Astrocyte (in vitro differentiated cells and primary cell): ENCODE measurements around the gene EGFR. TPM values are rescaled to one million over a fixed set of nuclear protein-coding genes. Genes with fewer than 3 reads are reported as not detected.

ENCODE experiments used
- DNase-seq: peaks from one replicate; pipeline ENCODE4 v3.0.0-alpha.2; 2010; ENCODE audit warnings: low read depth
- FAIRE-seq: peaks from 2 replicates; lab custom pipeline; 2011; peaks lifted over from hg19 to GRCh38; lab: Jason Lieb, UNC
- H2AFZ ChIP-seq: 2 replicates; pipeline ENCODE4 v1.6.0; 2012; ENCODE audit warnings: low read depth, low read length, inconsistent platforms
- H3K27ac ChIP-seq: 2 replicates; pipeline ENCODE4 v1.5.1; 2011; ENCODE audit warnings: low read depth, low read length, inconsistent platforms
- H3K27me3 ChIP-seq: 2 replicates; pipeline ENCODE4 v1.6.0; 2011; ENCODE audit warnings: low read length, inconsistent platforms; ENCODE audit not compliant: insufficient read depth
- H3K36me3 ChIP-seq: 2 replicates; pipeline ENCODE4 v1.5.1; 2011; ENCODE audit warnings: low read length, inconsistent platforms; ENCODE audit not compliant: insufficient read depth
- H3K4me1 ChIP-seq: 2 replicates; pipeline ENCODE4 v1.5.1; 2011; ENCODE audit warnings: low read length, inconsistent platforms; ENCODE audit not compliant: insufficient read depth
- H3K4me2 ChIP-seq: 2 replicates; pipeline ENCODE4 v1.6.0; 2012; ENCODE audit warnings: low read length, inconsistent platforms
- H3K4me3 ChIP-seq: 2 replicates; pipeline ENCODE4 v1.5.1; 2011; ENCODE audit warnings: low read depth, mild to moderate bottlenecking, low read length, inconsistent platforms; ENCODE audit not compliant: insufficient read depth
- H3K79me2 ChIP-seq: 2 replicates; pipeline ENCODE4 v1.6.0; 2012; ENCODE audit warnings: mild to moderate bottlenecking, low read length, inconsistent platforms; ENCODE audit not compliant: insufficient read depth
- H3K9ac ChIP-seq: 2 replicates; pipeline ENCODE4 v1.6.0; 2012; ENCODE audit warnings: mild to moderate bottlenecking, low read length, inconsistent platforms
- H3K9me3 ChIP-seq: 2 replicates; pipeline ENCODE4 v1.5.1; 2012; ENCODE audit warnings: low read depth, mild to moderate bottlenecking, low read length, inconsistent platforms; ENCODE audit not compliant: insufficient read depth
- H4K20me1 ChIP-seq: 2 replicates; pipeline ENCODE4 v1.6.0; 2012; ENCODE audit warnings: low read length, inconsistent platforms; ENCODE audit not compliant: insufficient read depth
- H3K27ac Mint-ChIP-seq: one replicate; pipeline ENCODE4 v1.8.0; 2021; ENCODE audit warnings: mild to moderate bottlenecking, mixed read lengths; ENCODE audit not compliant: unreplicated experiment
- H3K27me3 Mint-ChIP-seq: one replicate; pipeline ENCODE4 v1.8.0; 2021; ENCODE audit warnings: low read depth, mixed read lengths; ENCODE audit not compliant: unreplicated experiment
- H3K36me3 Mint-ChIP-seq: one replicate; pipeline ENCODE4 v1.8.0; 2021; ENCODE audit warnings: low read depth, mixed read lengths; ENCODE audit not compliant: unreplicated experiment
- H3K4me1 Mint-ChIP-seq: one replicate; pipeline ENCODE4 v1.8.0; 2021; ENCODE audit warnings: low read depth, mixed read lengths; ENCODE audit not compliant: unreplicated experiment
- H3K4me3 Mint-ChIP-seq: one replicate; pipeline ENCODE4 v1.8.0; 2021; ENCODE audit warnings: mild to moderate bottlenecking, moderate library complexity, mixed read lengths; ENCODE audit not compliant: unreplicated experiment
- H3K9me3 Mint-ChIP-seq: one replicate; pipeline ENCODE4 v1.8.0; 2021; ENCODE audit warnings: mild to moderate bottlenecking, mixed read lengths; ENCODE audit not compliant: unreplicated experiment
- CTCF ChIP-seq: IDR thresholded peaks from 2 replicates; pipeline ENCODE4 v1.5.1; 2011; ENCODE audit warnings: low read depth, mild to moderate bottlenecking, inconsistent platforms, low read length, moderate library complexity; ENCODE audit not compliant: insufficient read depth
- EZH2 ChIP-seq: IDR thresholded peaks from 2 replicates; pipeline ENCODE4 v1.6.1; 2012; ENCODE audit warnings: mild to moderate bottlenecking, low read length, inconsistent platforms; ENCODE audit not compliant: insufficient read depth
- total RNA-seq: library from RNA; stranded (reverse); gene quantifications from 2 replicates; pipeline ENCODE4 v1.2.1, GENCODE V29; 2021

The EGFR gene
- total RNA-seq, 1 donor from 2014 or later, result 27.3 TPM

DNA sequence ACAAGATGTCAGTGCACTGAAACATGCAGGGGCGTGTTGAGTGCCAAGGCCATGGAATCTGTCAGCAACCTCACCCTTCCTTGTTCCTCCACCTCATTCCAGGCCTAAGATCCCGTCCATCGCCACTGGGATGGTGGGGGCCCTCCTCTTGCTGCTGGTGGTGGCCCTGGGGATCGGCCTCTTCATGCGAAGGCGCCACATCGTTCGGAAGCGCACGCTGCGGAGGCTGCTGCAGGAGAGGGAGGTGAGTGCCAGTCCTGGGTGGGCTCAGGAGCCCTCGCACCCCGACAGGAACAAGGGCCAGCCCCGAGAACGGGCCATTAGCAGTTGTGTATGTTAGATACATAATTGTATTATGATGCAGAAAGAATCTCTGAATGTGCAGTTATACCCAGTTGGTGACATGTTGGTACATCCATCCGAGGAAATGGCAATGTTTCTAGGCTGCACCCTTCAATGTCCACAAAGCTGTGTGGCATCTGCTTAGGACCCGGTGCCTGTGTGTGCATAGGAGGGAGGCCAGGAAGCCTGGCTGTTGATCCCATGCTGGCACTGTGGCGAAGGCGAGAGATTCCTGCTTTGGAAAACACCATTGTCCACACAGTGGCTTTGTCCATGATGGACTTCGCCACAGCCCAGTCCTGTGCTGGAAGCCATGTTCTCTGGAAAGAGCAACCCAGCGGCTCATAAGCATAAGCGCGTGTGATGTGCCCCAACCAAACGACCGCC is 154.2 kb downstream of the EGFR start:
- Histone ChIP-seq H3K27ac (no peak overlapping the region), H3K4me2 (no peak overlapping the region), H3K9ac (no peak overlapping the region), H4K20me1 (peaks cover 12% of the 10 kb centered on the region), H3K36me3 (peaks cover 50% of the 10 kb centered on the region), H3K4me3 (no peak overlapping the region), H3K9me3 (no peaks in the 10 kb centered on the region), H2AFZ (no peak overlapping the region), H3K79me2 (no peaks in the 10 kb centered on the region), H3K4me1 (peaks cover 20% of the 10 kb centered on the region), H3K27me3 (no peaks in the 10 kb centered on the region)
- peaks cover 29% of the 10 kb centered on the region for H3K36me3 Mint-ChIP-seq
- FAIRE-seq (no peak), DNase-seq (no peak)
- H3K27ac Mint-ChIP-seq, result no peak overlapping the region
- peaks cover 10% of the 10 kb centered on the region for H3K4me1 Mint-ChIP-seq
- H3K4me3 Mint-ChIP-seq, result no peak overlapping the region
- no peaks in the 10 kb centered on the region for H3K27me3 Mint-ChIP-seq
- H3K9me3 Mint-ChIP-seq, result peaks cover 5% of the 10 kb centered on the region
- TF ChIP-seq CTCF (no peak), EZH2 (no peak)

GRCh38 chr7:55173671-55174070 is 154.9 kb downstream of the EGFR start:
- H3K27me3 ChIP-seq, result no peaks in the 10 kb centered on the region
- H3K79me2 ChIP-seq, result no peaks in the 10 kb centered on the region
- no peak for DNase-seq
- H2AFZ ChIP-seq, result no peak overlapping the region
- peaks cover 16% of the 10 kb centered on the region for H4K20me1 ChIP-seq
- Mint-ChIP-seq H3K27me3 (no peaks in the 10 kb centered on the region), H3K36me3 (peaks cover 29% of the 10 kb centered on the region), H3K9me3 (peaks cover 5% of the 10 kb centered on the region), H3K4me1 (peaks cover 11% of the 10 kb centered on the region), H3K4me3 (no peak overlapping the region), H3K27ac (no peak overlapping the region)
- no peak overlapping the region for H3K4me2 ChIP-seq
- TF ChIP-seq EZH2 (no peak), CTCF (no peak)
- no peak overlapping the region for H3K9ac ChIP-seq
- no peak overlapping the region for H3K27ac ChIP-seq
- H3K36me3 ChIP-seq, result peaks cover 50% of the 10 kb centered on the region
- no peaks in the 10 kb centered on the region for H3K9me3 ChIP-seq
- H3K4me3 ChIP-seq, result no peak overlapping the region
- FAIRE-seq, result no peak
- peaks cover 24% of the 10 kb centered on the region for H3K4me1 ChIP-seq

DNA sequence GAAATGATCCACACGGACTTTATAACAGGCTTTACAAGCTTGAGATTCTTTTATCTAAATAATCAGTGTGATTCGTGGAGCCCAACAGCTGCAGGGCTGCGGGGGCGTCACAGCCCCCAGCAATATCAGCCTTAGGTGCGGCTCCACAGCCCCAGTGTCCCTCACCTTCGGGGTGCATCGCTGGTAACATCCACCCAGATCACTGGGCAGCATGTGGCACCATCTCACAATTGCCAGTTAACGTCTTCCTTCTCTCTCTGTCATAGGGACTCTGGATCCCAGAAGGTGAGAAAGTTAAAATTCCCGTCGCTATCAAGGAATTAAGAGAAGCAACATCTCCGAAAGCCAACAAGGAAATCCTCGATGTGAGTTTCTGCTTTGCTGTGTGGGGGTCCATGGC is 155.6 kb downstream of the EGFR start:
- Histone ChIP-seq H3K4me2 (no peak overlapping the region), H3K27me3 (no peaks in the 10 kb centered on the region), H3K27ac (no peak overlapping the region), H3K9me3 (no peaks in the 10 kb centered on the region), H3K79me2 (no peaks in the 10 kb centered on the region), H3K9ac (no peak overlapping the region), H3K36me3 (peaks cover 57% of the 10 kb centered on the region), H3K4me3 (no peak overlapping the region), H2AFZ (no peak overlapping the region), H3K4me1 (peaks cover 24% of the 10 kb centered on the region), H4K20me1 (peaks cover 16% of the 10 kb centered on the region)
- TF ChIP-seq EZH2, result no peak
- TF ChIP-seq CTCF, result no peak
- Mint-ChIP-seq H3K9me3 (peaks cover 5% of the 10 kb centered on the region), H3K4me1 (peaks cover 18% of the 10 kb centered on the region), H3K36me3 (peaks cover 29% of the 10 kb centered on the region), H3K27me3 (no peaks in the 10 kb centered on the region), H3K4me3 (no peak overlapping the region), H3K27ac (no peak overlapping the region)
- no peak for DNase-seq
- no peak for FAIRE-seq
